ENCODE measurements around the gene COL6A3. TPM values are rescaled to one million over a fixed set of nuclear protein-coding genes. Genes with fewer than 3 reads are reported as not detected.
"Not testable (repeated sequence)": the region's sequence is repeated elsewhere in the genome, so short reads cannot be mapped to it uniquely, and the experiment has no call there.

Gene COL6A3
- total and polyA plus RNA-seq, 4 experiments from 2014 or later = 0.56 to 2.1 (median 1.5) TPM; not detected in 1

GRCh38 chr2:237358721-237359517 lies 55.0 kb downstream of the COL6A3 start:
- Mint-ChIP-seq H3K27me3 (no peaks in the 10 kb centered on the region), H3K27ac (no peak overlapping the region), H3K4me1 (no peaks in the 10 kb centered on the region), H3K9me3 (no peaks in the 10 kb centered on the region), H3K4me3 (no peak overlapping the region), H3K36me3 (peaks cover 0 to 8% of the 10 kb centered on the region in 2 donors)
- H3K27me3 ChIP-seq (ENCODE audit: insufficient read depth, low read length) = no peaks in the 10 kb centered on the region
- CTCF ChIA-PET (ENCODE audit: partially characterized antibody) = no interaction called here
- no peak overlapping the region for H3K4me3 ChIP-seq (ENCODE audit: low read length in 2 of 2)
- POLR2A ChIA-PET (ENCODE audit: partially characterized antibody) = no interaction called here
- H3K36me3 ChIP-seq (ENCODE audit: insufficient read depth, low read length) = no peaks in the 10 kb centered on the region
- intact Hi-C loops (cut with micrococcal nuclease) = no loop called here
- no peaks in the 10 kb centered on the region for H3K4me1 ChIP-seq (ENCODE audit: insufficient read depth, low read length)
- no peak for DNase-seq
- H3K27ac ChIP-seq (ENCODE audit: low read depth, low read length) = no peak overlapping the region
- H3K9me3 ChIP-seq (ENCODE audit: control insufficient read depth in 1 of 2, low read length in 2 of 2) = no peaks in the 10 kb centered on the region

- no peak overlapping the region for H3K27ac Mint-ChIP-seq
- no peak for DNase-seq
Measured at GRCh38 chr2:237355701-237356100, 58.3 kb downstream of the COL6A3 start.

GRCh38 chr2:237354892-237355291 lies 59.1 kb downstream of the COL6A3 start:
- intact Hi-C loops (cut with micrococcal nuclease) = no loop called here
- no peaks in the 10 kb centered on the region for H3K4me1 ChIP-seq (ENCODE audit: insufficient read depth, low read length)
- Mint-ChIP-seq H3K4me3 (peak overlapping the region in 1 of 8 donors; percentile 5), H3K36me3 (no peaks in the 10 kb centered on the region), H3K27me3 (no peaks in the 10 kb centered on the region), H3K9me3 (no peaks in the 10 kb centered on the region), H3K27ac (no peak overlapping the region), H3K4me1 (no peaks in the 10 kb centered on the region)
- no peak overlapping the region for H3K4me3 ChIP-seq (ENCODE audit: low read length in 2 of 2)
- H3K36me3 ChIP-seq (ENCODE audit: insufficient read depth, low read length) = no peaks in the 10 kb centered on the region
- ChIA-PET CTCF (ENCODE audit: partially characterized antibody) (no interaction called here), POLR2A (ENCODE audit: partially characterized antibody) (no interaction called here)
- no peaks in the 10 kb centered on the region for H3K27me3 ChIP-seq (ENCODE audit: insufficient read depth, low read length)
- no peaks in the 10 kb centered on the region for H3K9me3 ChIP-seq (ENCODE audit: control insufficient read depth in 1 of 2, low read length in 2 of 2)
- no peak for DNase-seq
- H3K27ac ChIP-seq (ENCODE audit: low read depth, low read length) = no peak overlapping the region

More at GRCh38 chr2:237355701-237356100, 58.3 kb downstream of the COL6A3 start:
- H3K4me3 Mint-ChIP-seq = no peak overlapping the region
- H3K9me3 Mint-ChIP-seq = no peaks in the 10 kb centered on the region
- Histone ChIP-seq H3K27me3 (ENCODE audit: insufficient read depth, low read length) (no peaks in the 10 kb centered on the region), H3K36me3 (ENCODE audit: insufficient read depth, low read length) (no peaks in the 10 kb centered on the region), H3K4me3 (ENCODE audit: low read length in 2 of 2) (no peak overlapping the region), H3K9me3 (ENCODE audit: control insufficient read depth in 1 of 2, low read length in 2 of 2) (no peaks in the 10 kb centered on the region), H3K4me1 (ENCODE audit: insufficient read depth, low read length) (no peaks in the 10 kb centered on the region), H3K27ac (ENCODE audit: low read depth, low read length) (no peak overlapping the region)
- ChIA-PET POLR2A (ENCODE audit: partially characterized antibody) (no interaction called here), CTCF (ENCODE audit: partially characterized antibody) (no interaction called here)
- H3K36me3 Mint-ChIP-seq = no peaks in the 10 kb centered on the region
- intact Hi-C loops (cut with micrococcal nuclease) = no loop called here
- H3K4me1 Mint-ChIP-seq = no peaks in the 10 kb centered on the region
- no peaks in the 10 kb centered on the region for H3K27me3 Mint-ChIP-seq

GRCh38 chr2:237354172-237354571 lies 59.8 kb downstream of the COL6A3 start:
- H3K27ac ChIP-seq (ENCODE audit: low read depth, low read length); H3K4me1 ChIP-seq (ENCODE audit: insufficient read depth, low read length); H3K36me3 Mint-ChIP-seq; intact Hi-C loops (cut with micrococcal nuclease); CTCF ChIA-PET (ENCODE audit: partially characterized antibody); H3K4me3 Mint-ChIP-seq; H3K4me3 ChIP-seq (ENCODE audit: low read length in 2 of 2); H3K36me3 ChIP-seq (ENCODE audit: insufficient read depth, low read length); H3K27me3 ChIP-seq (ENCODE audit: insufficient read depth, low read length); POLR2A ChIA-PET (ENCODE audit: partially characterized antibody); H3K27ac Mint-ChIP-seq; H3K27me3 Mint-ChIP-seq; H3K4me1 Mint-ChIP-seq; DNase-seq; H3K9me3 Mint-ChIP-seq; H3K9me3 ChIP-seq (ENCODE audit: control insufficient read depth in 1 of 2, low read length in 2 of 2): not testable (repeated sequence)

- Mint-ChIP-seq H3K4me1 (no peaks in the 10 kb centered on the region), H3K9me3 (no peaks in the 10 kb centered on the region), H3K36me3 (no peaks in the 10 kb centered on the region), H3K4me3 (no peak overlapping the region), H3K27me3 (no peaks in the 10 kb centered on the region), H3K27ac (no peak overlapping the region)
- intact Hi-C loops (cut with micrococcal nuclease) = no loop called here
- Histone ChIP-seq H3K4me3 (ENCODE audit: low read length in 2 of 2) (no peak overlapping the region), H3K27me3 (ENCODE audit: insufficient read depth, low read length) (no peaks in the 10 kb centered on the region), H3K27ac (ENCODE audit: low read depth, low read length) (no peak overlapping the region), H3K36me3 (ENCODE audit: insufficient read depth, low read length) (no peaks in the 10 kb centered on the region), H3K9me3 (ENCODE audit: control insufficient read depth in 1 of 2, low read length in 2 of 2) (no peaks in the 10 kb centered on the region), H3K4me1 (ENCODE audit: insufficient read depth, low read length) (no peaks in the 10 kb centered on the region)
- ChIA-PET CTCF (ENCODE audit: partially characterized antibody) (interaction anchor here (1.0 kb wide), 1 partner anchor 219 kb away, joined by 3 read pairs; no protein-coding TSS in a partner anchor), POLR2A (ENCODE audit: partially characterized antibody) (no interaction called here)
- no peak for DNase-seq
Measured at GRCh38 chr2:237353215-237353614, 60.7 kb downstream of the COL6A3 start.

GRCh38 chr2:237352279-237352845 lies 61.6 kb downstream of the COL6A3 start:
- no peaks in the 10 kb centered on the region for H3K4me1 ChIP-seq (ENCODE audit: insufficient read depth, low read length)

GRCh38 chr2:237351796-237352195 lies 62.2 kb downstream of the COL6A3 start:
- CTCF ChIA-PET (ENCODE audit: partially characterized antibody) = no interaction called here
- Histone ChIP-seq H3K36me3 (ENCODE audit: insufficient read depth, low read length) (no peaks in the 10 kb centered on the region), H3K4me3 (ENCODE audit: low read length in 2 of 2) (no peak overlapping the region), H3K9me3 (ENCODE audit: control insufficient read depth in 1 of 2, low read length in 2 of 2) (no peaks in the 10 kb centered on the region), H3K4me1 (ENCODE audit: insufficient read depth, low read length) (no peaks in the 10 kb centered on the region), H3K27ac (ENCODE audit: low read depth, low read length) (no peak overlapping the region), H3K27me3 (ENCODE audit: insufficient read depth, low read length) (no peaks in the 10 kb centered on the region)
- intact Hi-C loops (cut with micrococcal nuclease) = no loop called here
- Mint-ChIP-seq H3K27ac (no peak overlapping the region), H3K4me3 (no peak overlapping the region), H3K4me1 (no peaks in the 10 kb centered on the region), H3K27me3 (no peaks in the 10 kb centered on the region), H3K9me3 (no peaks in the 10 kb centered on the region), H3K36me3 (no peaks in the 10 kb centered on the region)
- no peak for DNase-seq
- POLR2A ChIA-PET (ENCODE audit: partially characterized antibody) = no interaction called here

More at GRCh38 chr2:237352279-237352845, 61.6 kb downstream of the COL6A3 start:
- Histone ChIP-seq H3K36me3 (ENCODE audit: insufficient read depth, low read length) (no peaks in the 10 kb centered on the region), H3K27me3 (ENCODE audit: insufficient read depth, low read length) (no peaks in the 10 kb centered on the region), H3K4me3 (ENCODE audit: low read length in 2 of 2) (no peak overlapping the region), H3K9me3 (ENCODE audit: control insufficient read depth in 1 of 2, low read length in 2 of 2) (no peaks in the 10 kb centered on the region), H3K27ac (ENCODE audit: low read depth, low read length) (no peak overlapping the region)
- DNase-seq = no peak
- no peaks in the 10 kb centered on the region for H3K36me3 Mint-ChIP-seq
- no peaks in the 10 kb centered on the region for H3K27me3 Mint-ChIP-seq
- no peak overlapping the region for H3K27ac Mint-ChIP-seq
- no peaks in the 10 kb centered on the region for H3K4me1 Mint-ChIP-seq
- intact Hi-C loops (cut with micrococcal nuclease) = no loop called here
- CTCF ChIA-PET (ENCODE audit: partially characterized antibody) = interaction anchor here (1.0 kb wide), 1 partner anchor 219 kb away, joined by 3 read pairs; no protein-coding TSS in a partner anchor
- POLR2A ChIA-PET (ENCODE audit: partially characterized antibody) = no interaction called here
- no peak overlapping the region for H3K4me3 Mint-ChIP-seq
- no peaks in the 10 kb centered on the region for H3K9me3 Mint-ChIP-seq
